Activated T-helper 9 cell treated with anti-CD3 and anti-CD28 coated beads, Interleukin-2, amount 50 U/mL, for 16 hours (primary cell): ENCODE measurements around the gene GPRIN3.
"Not testable (repeated sequence)": the region's sequence is repeated elsewhere in the genome, so short reads cannot be mapped to it uniquely, and the experiment has no call there.

ENCODE experiments used
- DNase-seq: peaks from one replicate; pipeline ENCODE4 v3.0.0-alpha.2; 2020; ENCODE audit warnings: low read depth

The GPRIN3 gene

DNA sequence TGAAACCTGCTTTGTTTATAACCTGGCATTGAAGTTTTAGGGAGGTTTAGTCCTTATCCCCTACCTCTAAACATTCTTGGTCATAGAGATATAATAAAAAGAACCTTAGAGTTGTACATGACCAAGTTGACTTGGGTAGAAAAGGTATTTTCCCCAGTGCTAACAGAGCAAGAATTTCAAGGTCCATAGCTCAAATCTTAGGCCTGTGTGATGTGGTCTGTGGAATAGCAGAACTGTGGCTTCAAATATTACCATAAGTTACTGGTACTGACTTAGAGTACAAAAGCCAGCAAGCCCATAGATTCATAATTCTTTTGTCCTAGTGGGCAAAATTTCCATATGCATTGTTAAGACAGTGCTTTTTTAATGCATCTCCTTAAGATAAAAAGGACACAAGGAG lies 91.2 kb downstream of the GPRIN3 start:
- DNase-seq, result no peak

DNA sequence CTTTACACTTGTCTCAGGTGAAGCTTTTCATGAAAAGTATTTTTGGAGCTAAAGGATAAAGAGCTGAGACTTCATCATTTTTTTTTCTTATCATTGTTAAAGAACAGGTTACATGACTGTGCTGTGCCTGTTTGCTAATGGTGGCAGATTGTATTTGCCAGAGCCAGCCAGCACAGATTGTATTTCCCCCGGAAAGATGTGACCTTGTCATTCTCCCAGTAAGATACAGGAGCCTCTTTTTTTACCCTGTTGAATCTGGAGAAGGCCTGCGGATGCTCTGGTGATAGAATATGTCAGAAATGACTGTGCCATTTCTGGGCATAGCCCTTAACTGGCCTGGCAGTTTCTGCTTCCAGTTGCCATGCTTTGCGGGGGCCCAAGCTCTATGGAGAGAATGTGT lies 91.9 kb downstream of the GPRIN3 start:
- no peak for DNase-seq

GRCh38 chr4:89214308-89214707 lies 93.3 kb downstream of the GPRIN3 start:
- no peak for DNase-seq

- DNase-seq, result no peak
Observed at GRCh38 chr4:89213382-89213701, 94.3 kb downstream of the GPRIN3 start.

GRCh38 chr4:89212666-89213381 lies 94.8 kb downstream of the GPRIN3 start:
- no peak for DNase-seq

- DNase-seq, result no peak
Observed at GRCh38 chr4:89204624-89205023, 103.0 kb downstream of the GPRIN3 start.

DNA sequence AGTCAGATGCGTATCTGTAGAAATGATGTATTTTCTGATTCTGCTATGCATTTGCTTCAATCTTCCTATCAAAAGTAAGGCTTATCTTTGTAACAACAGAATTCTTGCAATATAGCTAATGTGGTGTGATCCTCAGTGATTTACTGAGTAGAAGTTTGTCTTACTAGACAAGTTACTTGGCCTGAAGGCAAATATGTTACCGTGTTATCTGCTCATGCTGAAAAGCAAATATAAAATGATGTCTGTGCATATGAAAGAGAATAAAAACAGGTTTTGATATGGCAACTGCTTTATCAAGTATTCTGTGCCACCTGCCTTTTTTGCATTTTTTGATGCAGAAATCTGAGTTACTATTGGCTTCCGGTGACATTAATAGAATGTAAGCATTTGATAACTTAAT lies 103.7 kb downstream of the GPRIN3 start:
- no peak for DNase-seq

DNA sequence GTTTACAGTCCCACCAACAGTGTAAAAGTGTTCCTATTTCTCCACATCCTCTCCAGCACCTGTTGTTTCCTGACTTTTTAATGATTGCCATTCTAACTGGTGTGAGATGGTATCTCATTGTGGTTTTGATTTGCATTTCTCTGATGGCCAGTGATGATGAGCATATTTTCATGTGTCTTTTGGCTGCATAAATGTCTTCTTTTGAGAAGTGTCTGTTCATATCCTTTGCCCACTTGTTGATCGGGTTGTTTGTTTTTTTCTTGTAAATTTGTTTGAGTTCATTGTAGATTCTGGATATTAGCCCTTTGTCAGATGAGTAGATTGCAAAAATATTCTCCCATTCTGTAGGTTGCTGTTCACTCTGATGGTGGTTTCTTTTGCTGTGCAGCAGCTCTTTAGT lies 108.2 kb downstream of the GPRIN3 start:
- DNase-seq, result not testable (repeated sequence)

DNA sequence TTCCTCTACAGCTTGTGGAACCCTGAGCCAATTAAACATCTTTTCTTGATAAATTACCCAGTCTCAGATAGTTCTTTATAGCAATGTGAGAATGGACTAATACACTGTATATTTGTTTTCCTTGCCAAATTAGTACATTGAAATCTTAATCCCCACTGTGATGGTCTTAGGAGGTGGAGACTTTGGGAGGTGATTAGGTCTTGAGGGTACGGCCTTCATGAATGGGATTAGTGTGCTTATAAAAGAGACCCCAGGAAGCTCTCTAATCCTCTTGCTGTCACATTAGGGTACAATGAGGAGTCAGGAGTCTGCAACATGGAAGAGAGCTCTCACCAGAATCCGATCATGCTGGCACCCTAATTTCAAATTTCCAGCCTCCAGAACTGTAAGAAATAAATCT lies 109.7 kb downstream of the GPRIN3 start:
- no peak for DNase-seq

DNA sequence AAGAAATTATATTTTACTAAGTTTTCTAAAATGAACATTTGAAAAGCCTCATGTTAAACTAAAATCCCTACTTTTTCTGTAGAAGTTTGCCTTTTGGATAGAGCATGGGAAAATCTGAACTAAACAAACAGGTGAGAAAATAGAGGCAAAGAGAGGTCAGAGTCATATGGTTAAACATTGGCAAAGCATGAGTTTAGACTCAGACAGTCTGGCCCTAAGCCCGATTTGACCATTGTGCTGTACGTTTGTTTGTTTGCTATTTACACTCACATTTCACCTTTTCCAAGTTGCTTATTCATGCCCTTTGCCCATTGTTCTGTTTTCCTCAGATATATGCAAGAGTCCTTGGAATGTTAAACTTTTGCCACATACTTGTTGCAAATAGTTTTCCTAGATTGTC lies 110.9 kb downstream of the GPRIN3 start:
- DNase-seq, result no peak

GRCh38 chr4:89196056-89196674 lies 111.4 kb downstream of the GPRIN3 start:
- DNase-seq, result no peak

DNA sequence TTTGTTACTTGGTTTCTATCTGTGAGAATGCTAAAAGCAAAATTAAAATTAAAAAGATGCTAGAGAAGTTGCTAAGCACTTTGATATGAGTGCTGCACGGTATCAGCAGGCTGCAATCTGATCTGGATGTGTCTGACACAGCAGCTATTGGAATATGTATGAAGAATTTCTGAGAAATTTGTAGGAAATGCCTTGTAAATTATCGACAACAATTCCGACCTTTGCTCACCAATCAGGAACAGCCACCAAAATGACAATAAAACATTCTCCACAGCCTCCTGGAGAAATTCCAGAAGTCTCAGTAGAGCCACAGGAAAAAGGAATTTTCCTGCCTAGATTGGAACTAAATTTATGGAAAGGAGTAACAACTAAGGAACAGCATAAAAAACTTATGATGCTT lies 113.8 kb downstream of the GPRIN3 start:
- no peak for DNase-seq
